ENCODE results near the gene NSG1.
"Not testable (repeated sequence)": the region's sequence is repeated elsewhere in the genome, so short reads cannot be mapped to it uniquely, and the experiment has no call there.

NSG1 gene

GRCh38 chr4:4437798-4438470 is 51.0 kb downstream of the NSG1 start:
- DNase-seq: no peak

GRCh38 chr4:4438891-4439290 is 52.0 kb downstream of the NSG1 start:
- DNase-seq: no peak

- no peak for DNase-seq
These were observed 52.9 kb downstream of the NSG1 start for GRCh38 chr4:4439782-4440181.

GRCh38 chr4:4440333-4441061 is 53.6 kb downstream of the NSG1 start:
- DNase-seq: no peak

GRCh38 chr4:4443821-4444220 is 56.9 kb downstream of the NSG1 start:
- DNase-seq: no peak

GRCh38 chr4:4446434-4446833 is 59.5 kb downstream of the NSG1 start:
- no peak for DNase-seq

- DNase-seq: no peak
These were observed 68.4 kb downstream of the NSG1 start for GRCh38 chr4:4455210-4455865.

- no peak for DNase-seq
These were observed 69.4 kb downstream of the NSG1 start for GRCh38 chr4:4456351-4456750.

- no peak for DNase-seq
These were observed 70.1 kb downstream of the NSG1 start for GRCh38 chr4:4456816-4457578.

GRCh38 chr4:4457803-4458553 is 71.1 kb downstream of the NSG1 start:
- no peak for DNase-seq

- DNase-seq: no peak
These were observed 72.3 kb downstream of the NSG1 start for GRCh38 chr4:4459181-4459580.

- DNase-seq: no peak
These were observed 73.9 kb downstream of the NSG1 start for GRCh38 chr4:4460759-4461158.

GRCh38 chr4:4461178-4461577 is 74.3 kb downstream of the NSG1 start:
- DNase-seq: no peak

- DNase-seq: peak; percentile 67 to 69
These were observed 74.9 kb downstream of the NSG1 start for GRCh38 chr4:4461850-4462249.

- peak in 1 of 2 donors; percentile 2 for DNase-seq
These were observed 76.1 kb downstream of the NSG1 start for GRCh38 chr4:4462970-4463369.

GRCh38 chr4:4465238-4465637 is 78.3 kb downstream of the NSG1 start:
- DNase-seq: not testable (repeated sequence)
